ENCODE measurements around the gene SLC13A2. TPM values are rescaled to one million over a fixed set of nuclear protein-coding genes. Genes with fewer than 3 reads are reported as not detected.
"Not testable (repeated sequence)": the region's sequence is repeated elsewhere in the genome, so short reads cannot be mapped to it uniquely, and the experiment has no call there.

The SLC13A2 gene
- total RNA-seq, 2 experiments from 2014 or later: not detected

DNA sequence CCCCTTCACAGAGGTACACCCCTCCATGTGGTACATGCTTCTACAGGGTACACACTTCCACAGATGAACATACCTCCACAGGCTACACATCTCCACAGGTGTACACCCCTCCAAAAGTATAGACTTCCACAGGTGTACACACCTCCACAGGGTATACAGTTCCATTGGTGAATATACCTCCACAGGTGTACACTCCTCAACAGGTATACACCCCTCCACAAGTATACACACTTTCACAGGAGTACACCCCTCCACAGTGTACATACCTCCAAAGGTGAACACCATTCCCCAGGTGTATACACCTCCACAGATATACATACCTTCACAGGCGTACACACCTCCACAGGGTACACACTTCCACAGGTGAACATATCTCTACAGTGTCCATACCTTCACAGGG lies 42.1 kb downstream of the SLC13A2 start:
- DNase-seq: no peak
- Mint-ChIP-seq H3K27ac (no peak overlapping the region), H3K9me3 (no peaks in the 10 kb centered on the region), H3K27me3 (peaks cover 10% of the 10 kb centered on the region), H3K4me1 (ENCODE audit: low read depth) (no peaks in the 10 kb centered on the region), H3K4me3 (no peak overlapping the region), H3K36me3 (no peaks in the 10 kb centered on the region)
- POLR2A ChIA-PET: no interaction called here
- CTCF ChIA-PET: no interaction called here
- intact Hi-C loops (cut with micrococcal nuclease): no loop called here

DNA sequence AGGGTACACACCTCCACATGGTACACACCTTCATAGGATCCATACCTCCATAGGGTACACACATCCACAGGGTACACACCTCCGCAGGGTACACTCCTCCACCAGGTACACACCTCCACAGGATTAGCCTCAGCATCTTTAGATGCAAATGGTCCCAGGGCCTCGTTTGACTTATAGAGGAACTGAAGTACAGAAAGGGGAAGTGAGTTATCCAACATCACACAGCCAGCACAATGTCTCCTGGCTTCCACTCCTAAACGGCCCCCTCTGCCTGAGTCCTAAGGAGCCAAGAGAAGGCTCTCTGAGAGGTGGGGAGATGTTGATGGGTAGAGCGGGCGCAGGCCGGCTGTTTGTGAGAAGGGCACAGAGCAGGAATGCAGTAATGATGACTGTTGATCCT lies 44.7 kb downstream of the SLC13A2 start:
- intact Hi-C loops (cut with micrococcal nuclease): no loop called here
- H3K27me3 Mint-ChIP-seq: peaks cover 1% of the 10 kb centered on the region
- DNase-seq: no peak
- no peaks in the 10 kb centered on the region for H3K36me3 Mint-ChIP-seq
- CTCF ChIA-PET: no interaction called here
- H3K4me3 Mint-ChIP-seq: no peak overlapping the region
- POLR2A ChIA-PET: no interaction called here
- H3K4me1 Mint-ChIP-seq (ENCODE audit: low read depth): no peaks in the 10 kb centered on the region
- H3K9me3 Mint-ChIP-seq: no peaks in the 10 kb centered on the region
- H3K27ac Mint-ChIP-seq: no peak overlapping the region

DNA sequence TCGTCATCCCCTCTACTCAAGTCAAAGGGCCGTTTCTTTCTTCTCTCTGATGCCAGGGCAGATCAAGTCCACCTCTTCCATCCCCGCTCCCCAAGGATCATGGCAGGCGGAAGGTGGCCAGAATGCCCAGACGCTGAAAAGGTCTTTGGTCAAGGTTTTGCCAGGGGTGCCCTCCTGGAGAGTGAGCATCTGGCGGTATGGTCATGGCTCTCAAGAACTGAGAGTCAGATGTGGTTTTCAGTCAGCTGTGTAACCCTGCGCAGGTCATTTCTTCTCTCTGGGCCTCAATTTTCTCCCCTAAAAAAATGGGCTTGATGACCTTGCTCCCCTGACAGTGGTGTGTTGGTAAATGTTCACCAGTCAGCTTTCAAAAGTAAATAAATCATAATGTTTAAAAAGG lies 45.1 kb downstream of the SLC13A2 start:
- no peak for DNase-seq
- Mint-ChIP-seq H3K36me3 (no peaks in the 10 kb centered on the region), H3K4me3 (no peak overlapping the region), H3K4me1 (ENCODE audit: low read depth) (no peaks in the 10 kb centered on the region), H3K27ac (no peak overlapping the region), H3K9me3 (no peaks in the 10 kb centered on the region), H3K27me3 (peaks cover 1% of the 10 kb centered on the region)
- CTCF ChIA-PET: no interaction called here
- intact Hi-C loops (cut with micrococcal nuclease): no loop called here
- POLR2A ChIA-PET: no interaction called here

DNA sequence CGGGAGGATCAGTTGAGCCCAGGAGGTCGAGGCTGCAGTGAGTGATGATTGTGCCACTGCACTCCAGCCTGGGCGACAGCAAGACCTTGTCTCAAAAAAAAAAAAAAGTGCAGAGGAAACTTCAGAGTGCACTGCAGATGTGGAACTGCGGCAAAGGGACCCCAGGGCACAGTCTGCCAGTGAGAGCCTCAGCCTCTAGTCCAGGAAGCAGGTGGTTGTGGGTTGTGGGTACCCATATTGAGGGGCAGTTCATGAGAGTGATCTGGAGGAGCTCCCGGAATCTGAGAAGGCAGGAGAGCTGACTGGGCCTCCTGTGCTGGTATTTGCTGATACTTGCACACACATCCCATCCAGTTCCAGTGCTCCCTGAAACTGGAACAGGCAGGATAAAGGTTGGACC lies 45.8 kb downstream of the SLC13A2 start:
- H3K27me3 Mint-ChIP-seq: no peaks in the 10 kb centered on the region
- H3K27ac Mint-ChIP-seq: no peak overlapping the region
- CTCF ChIA-PET: no interaction called here
- no peaks in the 10 kb centered on the region for H3K36me3 Mint-ChIP-seq
- intact Hi-C loops (cut with micrococcal nuclease): no loop called here
- H3K4me1 Mint-ChIP-seq (ENCODE audit: low read depth): no peaks in the 10 kb centered on the region
- no peaks in the 10 kb centered on the region for H3K9me3 Mint-ChIP-seq
- H3K4me3 Mint-ChIP-seq: no peak overlapping the region
- no peak for DNase-seq
- POLR2A ChIA-PET: no interaction called here

DNA sequence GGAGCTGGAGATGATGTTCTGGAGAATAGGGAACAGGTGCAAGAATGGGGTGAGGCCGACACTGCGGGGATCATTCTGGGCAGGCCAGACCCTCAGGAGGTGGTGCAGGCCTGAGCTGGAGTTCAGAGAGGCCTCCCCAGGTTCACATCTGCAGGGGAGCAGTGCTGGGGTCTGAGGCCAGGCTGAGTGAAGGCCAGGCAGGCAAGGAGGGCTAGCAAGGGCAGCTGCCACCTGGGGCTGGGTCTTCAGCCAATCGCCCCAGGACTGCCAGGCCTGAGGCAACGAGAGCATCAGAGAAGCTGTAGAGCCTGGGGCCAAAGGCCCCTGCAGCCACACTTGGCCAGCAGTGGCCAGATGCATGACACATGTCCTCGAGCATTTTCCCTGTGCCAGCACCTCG lies 47.2 kb downstream of the SLC13A2 start:
- Mint-ChIP-seq H3K9me3 (no peaks in the 10 kb centered on the region), H3K4me3 (no peak overlapping the region), H3K27ac (no peak overlapping the region), H3K36me3 (no peaks in the 10 kb centered on the region), H3K4me1 (ENCODE audit: low read depth) (no peaks in the 10 kb centered on the region), H3K27me3 (no peaks in the 10 kb centered on the region)
- intact Hi-C loops (cut with micrococcal nuclease): no loop called here
- ChIA-PET CTCF (interaction anchor here (0.6 kb wide), 1 partner anchor 19 kb away, joined by 3 read pairs; no protein-coding TSS in a partner anchor), POLR2A (no interaction called here)
- no peak for DNase-seq

DNA sequence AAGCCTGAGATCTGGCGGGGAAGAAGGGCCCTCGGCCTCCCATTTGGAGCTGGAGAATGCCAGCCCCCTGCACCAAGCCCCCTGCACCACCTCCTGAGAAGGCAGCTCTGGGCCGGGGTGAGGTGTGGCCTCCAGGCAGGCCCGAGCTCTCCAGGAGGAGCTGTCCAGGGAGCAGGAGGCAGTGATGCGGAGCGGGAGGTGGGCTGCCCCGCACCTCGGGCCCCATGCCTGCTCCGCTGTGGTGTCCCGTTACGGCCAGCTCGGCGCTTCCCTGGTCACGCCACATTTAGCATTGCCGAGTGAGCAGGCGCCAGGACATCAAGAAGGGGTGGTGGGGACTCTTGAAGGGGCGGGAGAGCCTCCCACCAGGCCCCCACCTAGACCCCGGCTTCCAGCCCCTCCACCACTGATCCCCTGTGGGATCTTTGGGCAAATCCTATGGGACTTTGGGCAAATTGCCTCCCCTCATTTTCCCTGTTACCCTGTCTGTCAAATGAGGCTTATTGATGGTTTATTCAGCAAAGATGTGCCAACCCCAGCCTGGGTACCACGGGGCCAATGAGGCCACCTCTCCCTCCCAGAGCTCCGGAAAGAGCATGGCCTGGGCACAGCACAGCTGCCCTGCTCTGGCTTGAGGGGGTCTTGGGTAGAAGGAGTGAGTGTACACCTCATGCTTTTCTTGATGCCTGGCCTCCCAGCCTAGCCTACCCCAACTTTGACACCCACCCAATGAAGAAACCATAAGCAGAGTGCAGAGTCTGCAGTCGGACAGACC lies 48.1 kb downstream of the SLC13A2 start:
- no peaks in the 10 kb centered on the region for H3K36me3 Mint-ChIP-seq
- POLR2A ChIA-PET: no interaction called here
- H3K27me3 Mint-ChIP-seq: no peaks in the 10 kb centered on the region
- CTCF ChIA-PET: no interaction called here
- no peaks in the 10 kb centered on the region for H3K4me1 Mint-ChIP-seq (ENCODE audit: low read depth)
- no peak overlapping the region for H3K4me3 Mint-ChIP-seq
- no peaks in the 10 kb centered on the region for H3K9me3 Mint-ChIP-seq
- no peak overlapping the region for H3K27ac Mint-ChIP-seq
- no peak for DNase-seq
- intact Hi-C loops (cut with micrococcal nuclease): no loop called here

DNA sequence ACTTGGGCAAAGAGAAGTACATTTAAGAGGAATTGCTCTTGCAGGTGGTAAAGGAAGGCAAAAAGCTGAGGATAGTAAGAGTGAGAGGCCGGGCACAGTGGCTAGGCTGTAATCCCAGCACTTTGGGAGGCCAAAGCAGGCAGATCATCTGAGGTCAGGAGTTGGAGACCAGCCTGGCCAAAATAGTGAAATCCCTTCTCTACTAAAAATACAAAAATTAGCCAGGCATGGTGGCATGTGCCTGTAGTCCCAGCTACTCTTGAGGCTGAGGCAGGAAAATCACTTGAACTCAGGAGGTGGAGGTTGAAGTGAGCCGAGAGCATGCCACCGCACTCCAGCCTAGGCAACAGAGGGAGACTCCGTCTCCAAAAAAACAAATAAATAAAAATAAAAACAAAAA lies 48.8 kb downstream of the SLC13A2 start:
- DNase-seq; H3K36me3 Mint-ChIP-seq; intact Hi-C loops (cut with micrococcal nuclease); H3K4me1 Mint-ChIP-seq (ENCODE audit: low read depth); H3K9me3 Mint-ChIP-seq; H3K27ac Mint-ChIP-seq; H3K4me3 Mint-ChIP-seq; H3K27me3 Mint-ChIP-seq; POLR2A ChIA-PET; CTCF ChIA-PET: not testable (repeated sequence)

DNA sequence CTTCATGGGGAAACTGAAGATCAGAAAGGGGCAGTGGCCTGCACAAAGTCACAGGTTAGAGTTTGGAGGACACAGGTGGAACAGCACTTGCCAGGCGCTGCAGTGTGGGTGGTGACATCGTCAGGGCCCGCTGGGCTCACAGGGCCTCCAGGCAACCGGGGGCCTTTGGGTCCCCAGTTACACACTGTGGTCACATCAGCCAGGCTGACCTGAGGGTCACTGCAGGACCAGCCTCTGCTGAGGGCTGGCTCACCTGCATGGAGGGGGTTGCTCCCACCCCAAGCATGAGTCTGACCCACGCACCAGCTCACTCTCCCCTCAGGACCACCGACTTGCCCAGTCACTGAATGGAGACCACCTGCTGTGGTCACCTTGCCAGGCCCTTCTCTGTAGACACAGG lies 49.7 kb downstream of the SLC13A2 start:
- H3K27ac Mint-ChIP-seq: no peak overlapping the region
- no peaks in the 10 kb centered on the region for H3K4me1 Mint-ChIP-seq (ENCODE audit: low read depth)
- no peaks in the 10 kb centered on the region for H3K36me3 Mint-ChIP-seq
- intact Hi-C loops (cut with micrococcal nuclease): no loop called here
- ChIA-PET CTCF (no interaction called here), POLR2A (no interaction called here)
- no peak for DNase-seq
- no peaks in the 10 kb centered on the region for H3K9me3 Mint-ChIP-seq
- no peaks in the 10 kb centered on the region for H3K27me3 Mint-ChIP-seq
- H3K4me3 Mint-ChIP-seq: no peak overlapping the region

DNA sequence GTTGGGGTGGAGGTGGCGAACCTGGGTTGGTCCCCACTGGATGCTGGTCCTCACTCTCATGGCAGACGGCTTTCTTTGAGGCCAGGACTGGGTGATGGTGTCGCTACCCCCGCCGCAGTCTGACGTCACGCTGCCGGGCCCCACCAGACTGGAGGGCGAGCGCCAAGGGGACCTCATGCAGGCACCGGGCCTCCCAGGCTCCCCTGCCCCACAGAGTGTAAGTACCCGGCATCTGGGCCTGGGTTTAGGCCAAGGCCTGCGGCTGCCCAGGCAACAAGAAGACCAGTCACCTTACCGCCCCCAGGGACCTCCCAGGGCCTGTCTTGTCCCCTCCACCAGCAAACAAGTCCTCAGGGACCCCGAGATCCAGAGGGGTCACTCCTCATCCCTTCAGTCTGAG lies 50.4 kb downstream of the SLC13A2 start:
- DNase-seq: no peak
- CTCF ChIA-PET: no interaction called here
- intact Hi-C loops (cut with micrococcal nuclease): no loop called here
- POLR2A ChIA-PET: no interaction called here
- no peaks in the 10 kb centered on the region for H3K4me1 Mint-ChIP-seq (ENCODE audit: low read depth)
- no peak overlapping the region for H3K27ac Mint-ChIP-seq
- H3K36me3 Mint-ChIP-seq: no peaks in the 10 kb centered on the region
- H3K4me3 Mint-ChIP-seq: no peak overlapping the region
- H3K27me3 Mint-ChIP-seq: no peaks in the 10 kb centered on the region
- no peaks in the 10 kb centered on the region for H3K9me3 Mint-ChIP-seq

DNA sequence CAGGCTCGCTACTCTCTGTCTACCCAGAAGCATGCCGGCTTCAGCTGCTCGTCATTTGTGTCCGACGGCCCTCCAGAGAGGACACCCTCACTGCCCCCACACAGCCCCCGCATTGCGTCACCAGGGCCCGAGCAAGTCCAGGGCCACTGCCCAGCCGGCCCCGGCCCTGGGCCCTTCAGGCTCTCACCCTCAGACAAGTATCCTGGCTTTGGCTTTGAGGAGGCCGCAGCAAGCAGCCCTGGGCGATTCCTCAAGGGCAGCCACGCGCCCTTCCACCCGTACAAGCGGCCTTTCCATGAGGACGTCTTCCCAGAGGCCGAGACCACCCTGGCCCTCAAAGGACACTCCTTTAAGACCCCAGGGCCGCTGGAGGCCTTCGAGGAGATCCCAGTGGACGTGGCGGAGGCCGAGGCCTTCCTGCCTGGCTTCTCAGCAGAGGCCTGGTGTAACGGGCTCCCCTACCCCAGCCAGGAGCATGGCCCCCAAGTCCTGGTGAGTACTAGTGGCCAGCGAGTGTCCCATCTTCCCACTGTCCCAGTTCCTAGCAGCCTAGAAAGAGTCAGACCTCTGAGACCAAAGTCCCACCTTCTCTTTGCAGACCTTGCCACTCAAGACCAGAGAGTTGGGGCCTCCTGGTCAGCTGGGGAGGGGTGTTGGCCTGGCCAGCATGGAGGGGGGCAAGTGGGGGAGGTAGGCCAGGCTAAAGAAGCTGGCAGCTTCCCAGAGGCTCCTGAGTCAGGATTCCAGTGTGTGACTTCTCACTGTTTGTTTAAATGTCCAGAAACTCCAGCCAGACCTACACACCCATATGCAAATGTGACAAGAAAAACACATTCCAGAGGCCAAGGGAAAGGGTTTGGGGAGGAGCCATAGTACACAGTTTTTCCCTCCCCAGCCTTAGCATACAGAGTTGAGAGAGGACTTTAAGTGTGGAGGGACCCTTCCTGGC lies 51.3 kb downstream of the SLC13A2 start:
- ChIA-PET CTCF (interaction anchor here (0.6 kb wide), 1 partner anchor 343 kb away, joined by 5 read pairs; no protein-coding TSS in a partner anchor), POLR2A (no interaction called here)
- Mint-ChIP-seq H3K9me3 (no peaks in the 10 kb centered on the region), H3K4me3 (no peak overlapping the region), H3K27me3 (no peaks in the 10 kb centered on the region), H3K4me1 (ENCODE audit: low read depth) (no peaks in the 10 kb centered on the region), H3K27ac (no peak overlapping the region), H3K36me3 (no peaks in the 10 kb centered on the region)
- intact Hi-C loops (cut with micrococcal nuclease): no loop called here
- DNase-seq: no peak

DNA sequence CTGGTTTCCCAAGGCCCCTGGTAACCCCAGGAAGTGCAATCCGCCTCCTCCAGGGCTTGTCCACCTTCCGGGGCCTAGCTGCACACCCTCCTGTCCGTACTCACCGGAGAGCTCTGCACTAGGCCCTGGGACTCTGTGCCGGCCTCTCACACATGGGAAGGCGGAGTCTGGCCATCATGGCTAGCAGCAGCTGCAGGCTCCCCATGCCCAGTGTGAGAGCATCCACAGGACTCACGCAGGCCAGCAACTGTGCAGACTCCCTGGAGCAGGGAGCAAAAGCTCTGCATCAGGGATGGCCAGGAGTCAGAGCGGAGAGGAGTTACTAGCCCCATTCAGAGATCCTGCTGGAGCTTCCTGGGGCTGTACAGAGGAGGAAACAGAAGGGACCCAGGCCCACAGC lies 52.9 kb downstream of the SLC13A2 start:
- intact Hi-C loops (cut with micrococcal nuclease): no loop called here
- DNase-seq: no peak
- ChIA-PET CTCF (interaction anchor here (2.0 kb wide), 1 partner anchor 23 kb away, joined by 7 read pairs; no protein-coding TSS in a partner anchor), POLR2A (no interaction called here)
- Mint-ChIP-seq H3K36me3 (no peaks in the 10 kb centered on the region), H3K9me3 (no peaks in the 10 kb centered on the region), H3K4me3 (no peak overlapping the region), H3K27me3 (no peaks in the 10 kb centered on the region), H3K4me1 (ENCODE audit: low read depth) (no peaks in the 10 kb centered on the region), H3K27ac (no peak overlapping the region)

DNA sequence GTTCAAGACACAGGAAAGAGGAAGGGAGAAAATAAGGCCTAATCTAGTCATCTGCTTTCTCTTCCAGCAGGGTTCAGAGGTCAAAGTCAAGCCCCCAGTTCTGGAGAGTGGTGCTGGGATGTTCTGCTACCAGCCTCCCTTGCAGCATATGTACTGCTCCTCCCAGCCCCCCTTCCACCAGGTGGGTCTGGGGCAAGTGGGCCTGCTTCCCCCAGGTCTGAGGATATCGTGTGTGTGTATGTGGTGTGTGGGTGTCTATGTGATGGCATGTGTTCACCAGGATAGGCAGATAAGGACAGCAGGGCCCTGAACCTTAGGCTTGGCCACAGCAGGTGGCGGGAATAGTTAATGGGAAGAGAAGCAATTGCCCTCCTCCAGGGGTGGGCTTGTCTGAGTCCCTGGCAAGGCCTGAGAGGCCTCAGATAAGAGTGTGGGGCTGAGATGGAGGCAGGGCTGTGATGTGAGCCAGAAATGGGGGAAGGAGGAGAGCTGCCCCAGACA lies 53.8 kb downstream of the SLC13A2 start:
- no peak overlapping the region for H3K27ac Mint-ChIP-seq
- no peaks in the 10 kb centered on the region for H3K36me3 Mint-ChIP-seq
- H3K4me1 Mint-ChIP-seq (ENCODE audit: low read depth): no peaks in the 10 kb centered on the region
- no peaks in the 10 kb centered on the region for H3K9me3 Mint-ChIP-seq
- POLR2A ChIA-PET: no interaction called here
- intact Hi-C loops (cut with micrococcal nuclease): no loop called here
- no peak overlapping the region for H3K4me3 Mint-ChIP-seq
- CTCF ChIA-PET: interaction anchor here (2.0 kb wide), 1 partner anchor 22 kb away, joined by 7 read pairs; no protein-coding TSS in a partner anchor
- no peak for DNase-seq
- H3K27me3 Mint-ChIP-seq: no peaks in the 10 kb centered on the region
